ENCODE measurements around the gene CUX1. TPM values are rescaled to one million over a fixed set of nuclear protein-coding genes. Genes with fewer than 3 reads are reported as not detected.
"Not testable (repeated sequence)": the region's sequence is repeated elsewhere in the genome, so short reads cannot be mapped to it uniquely, and the experiment has no call there.

The CUX1 gene
- total RNA-seq, 1 experiment from 2014 or later, result 49.8 TPM

GRCh38 chr7:101882595-101883564 lies 65.5 kb downstream of the CUX1 start:
- H3K9me3 ChIP-seq (replicated peaks), result no peaks in the 10 kb centered on the region; the same call in 1 of the 2 replicates
- 0 out of 2 replicates have a peak, but pooled peaks cover 4% of the 10 kb centered on the region for H3K36me3 ChIP-seq
- H3K4me3 ChIP-seq, result peak overlapping the region; percentile 4; the same call in 1 of the 2 replicates
- H3K27ac ChIP-seq, result peak overlapping the region; percentile 99
- DNase-seq (ENCODE audit: low read depth in 1 of 2, low spot score in 2 of 2), result peak; percentile 96 to 97
- no peaks in the 10 kb centered on the region for H3K27me3 ChIP-seq (replicated peaks)
- H3K4me1 ChIP-seq (replicated peaks), result peaks cover 43% of the 10 kb centered on the region

- H3K9me3 ChIP-seq (replicated peaks), result no peaks in the 10 kb centered on the region; the same call in 1 of the 2 replicates
- peaks cover 45% of the 10 kb centered on the region for H3K4me1 ChIP-seq (replicated peaks)
- H3K27ac ChIP-seq, result no peak overlapping the region
- H3K27me3 ChIP-seq (replicated peaks), result no peaks in the 10 kb centered on the region
- no peak for DNase-seq (ENCODE audit: low read depth in 1 of 2, low spot score in 2 of 2)
- 0 out of 2 replicates have a peak, but pooled peaks cover 4% of the 10 kb centered on the region for H3K36me3 ChIP-seq
- H3K4me3 ChIP-seq, result no peak overlapping the region
Observed at GRCh38 chr7:101884671-101885596, 67.5 kb downstream of the CUX1 start.

- no peak for DNase-seq (ENCODE audit: low read depth in 1 of 2, low spot score in 2 of 2)
- no peaks in the 10 kb centered on the region; the same call in 1 of the 2 replicates for H3K9me3 ChIP-seq (replicated peaks)
Observed at GRCh38 chr7:101885597-101885955, 68.2 kb downstream of the CUX1 start.

GRCh38 chr7:101887352-101887751 lies 69.9 kb downstream of the CUX1 start:
- not testable (repeated sequence) for H3K4me3 ChIP-seq; H3K9me3 ChIP-seq (replicated peaks); H3K36me3 ChIP-seq; H3K27ac ChIP-seq; H3K27me3 ChIP-seq (replicated peaks); DNase-seq (ENCODE audit: low read depth in 1 of 2, low spot score in 2 of 2)
- H3K4me1 ChIP-seq (replicated peaks), result peaks cover 31% of the 10 kb centered on the region

More at GRCh38 chr7:101885597-101885955, 68.2 kb downstream of the CUX1 start:
- Histone ChIP-seq H3K4me1 (replicated peaks) (peaks cover 45% of the 10 kb centered on the region), H3K4me3 (no peak overlapping the region), H3K27me3 (replicated peaks) (no peaks in the 10 kb centered on the region), H3K36me3 (0 out of 2 replicates have a peak, but pooled peaks cover 4% of the 10 kb centered on the region), H3K27ac (no peak overlapping the region)

GRCh38 chr7:101888564-101888963 lies 71.1 kb downstream of the CUX1 start:
- H3K36me3 ChIP-seq; H3K27ac ChIP-seq; H3K27me3 ChIP-seq (replicated peaks); H3K9me3 ChIP-seq (replicated peaks); H3K4me3 ChIP-seq; DNase-seq (ENCODE audit: low read depth in 1 of 2, low spot score in 2 of 2): not testable (repeated sequence)
- H3K4me1 ChIP-seq (replicated peaks), result peaks cover 22% of the 10 kb centered on the region

- Histone ChIP-seq H3K27me3 (replicated peaks) (no peaks in the 10 kb centered on the region), H3K9me3 (replicated peaks) (no peaks in the 10 kb centered on the region), H3K36me3 (no peaks in the 10 kb centered on the region), H3K4me3 (no peak overlapping the region), H3K4me1 (replicated peaks) (peaks cover 8% of the 10 kb centered on the region; the same call in 1 of the 2 replicates), H3K27ac (no peak overlapping the region)
- DNase-seq (ENCODE audit: low read depth in 1 of 2, low spot score in 2 of 2), result no peak
Observed at GRCh38 chr7:101890749-101891523, 73.5 kb downstream of the CUX1 start.

GRCh38 chr7:101891936-101892640 lies 74.7 kb downstream of the CUX1 start:
- Histone ChIP-seq H3K9me3 (replicated peaks) (no peaks in the 10 kb centered on the region), H3K27me3 (replicated peaks) (no peaks in the 10 kb centered on the region), H3K4me1 (replicated peaks) (peaks cover 8% of the 10 kb centered on the region; the same call in 1 of the 2 replicates), H3K4me3 (no peak overlapping the region), H3K36me3 (no peaks in the 10 kb centered on the region), H3K27ac (no peak overlapping the region)
- no peak for DNase-seq (ENCODE audit: low read depth in 1 of 2, low spot score in 2 of 2)

GRCh38 chr7:101893341-101894082 lies 76.1 kb downstream of the CUX1 start:
- H3K27me3 ChIP-seq (replicated peaks), result no peaks in the 10 kb centered on the region
- DNase-seq (ENCODE audit: low read depth in 1 of 2, low spot score in 2 of 2), result no peak
- no peaks in the 10 kb centered on the region for H3K4me1 ChIP-seq (replicated peaks)

GRCh38 chr7:101896316-101896715 lies 78.9 kb downstream of the CUX1 start:
- H3K27me3 ChIP-seq (replicated peaks), result no peaks in the 10 kb centered on the region
- no peaks in the 10 kb centered on the region for H3K9me3 ChIP-seq (replicated peaks)
- no peak overlapping the region for H3K27ac ChIP-seq
- H3K4me1 ChIP-seq (replicated peaks), result peaks cover 4% of the 10 kb centered on the region
- no peak overlapping the region for H3K4me3 ChIP-seq
- no peaks in the 10 kb centered on the region for H3K36me3 ChIP-seq
- no peak for DNase-seq (ENCODE audit: low read depth in 1 of 2, low spot score in 2 of 2)

More at GRCh38 chr7:101893341-101894082, 76.1 kb downstream of the CUX1 start:
- Histone ChIP-seq H3K36me3 (no peaks in the 10 kb centered on the region), H3K4me3 (no peak overlapping the region), H3K27ac (no peak overlapping the region), H3K9me3 (replicated peaks) (no peaks in the 10 kb centered on the region)

- Histone ChIP-seq H3K27me3 (replicated peaks) (no peaks in the 10 kb centered on the region), H3K4me1 (replicated peaks) (peaks cover 4% of the 10 kb centered on the region), H3K27ac (no peak overlapping the region), H3K9me3 (replicated peaks) (no peaks in the 10 kb centered on the region), H3K4me3 (no peak overlapping the region), H3K36me3 (no peaks in the 10 kb centered on the region)
- no peak for DNase-seq (ENCODE audit: low read depth in 1 of 2, low spot score in 2 of 2)
Observed at GRCh38 chr7:101896941-101897340, 79.5 kb downstream of the CUX1 start.

- DNase-seq (ENCODE audit: low read depth in 1 of 2, low spot score in 2 of 2), result no peak
- no peaks in the 10 kb centered on the region for H3K27me3 ChIP-seq (replicated peaks)
- H3K4me1 ChIP-seq (replicated peaks), result peaks cover 4% of the 10 kb centered on the region
- no peaks in the 10 kb centered on the region for H3K9me3 ChIP-seq (replicated peaks)
- H3K27ac ChIP-seq, result no peak overlapping the region
- no peaks in the 10 kb centered on the region for H3K36me3 ChIP-seq
- no peak overlapping the region for H3K4me3 ChIP-seq
Observed at GRCh38 chr7:101898106-101898505, 80.7 kb downstream of the CUX1 start.

- Histone ChIP-seq H3K9me3 (replicated peaks) (no peaks in the 10 kb centered on the region), H3K27ac (no peak overlapping the region), H3K4me1 (replicated peaks) (peaks cover 4% of the 10 kb centered on the region), H3K4me3 (no peak overlapping the region; the same call in 1 of the 2 replicates), H3K36me3 (no peaks in the 10 kb centered on the region), H3K27me3 (replicated peaks) (no peaks in the 10 kb centered on the region)
- DNase-seq (ENCODE audit: low read depth in 1 of 2, low spot score in 2 of 2), result no peak
Observed at GRCh38 chr7:101899616-101900015, 82.2 kb downstream of the CUX1 start.

Measured in SJSA1 (cell line).